HEK293 (cell line): ENCODE results near the gene VCL.
A peak's percentile ranks its signal among the peaks of the same experiment; 100 is the strongest.

Experiments
- CTCF ChIA-PET: fragments of 350-600 bp; formaldehyde crosslinking; extraction: SDS; loops from one replicate; lab custom pipeline; 2021; ENCODE audit warnings: antibody characterized with exemption; lab: Yijun Ruan, JAX
- POLR2A ChIA-PET: fragments of 300-600 bp; formaldehyde crosslinking; extraction: SDS; loops from one replicate; lab custom pipeline; 2020; ENCODE audit warnings: antibody characterized with exemption, inconsistent platforms; lab: Yijun Ruan, JAX
- H3K27ac ChIP-seq: fragments of 200-500 bp; sonication (Bioruptor generic); 2 replicates; pipeline ENCODE4 v1.5.1; 2014; ENCODE audit warnings: low read depth, low read length, control low read depth, inconsistent platforms; ENCODE audit errors: extremely low read depth
- H3K36me3 ChIP-seq, 2 experiments: fragments of 200-500 bp in 1 of 2; sonication (Bioruptor generic) in 1 of 2; 1 replicate in 1 of 2; 2 replicates in 1 of 2; pipeline ENCODE4 v1.5.1; 2014 to 2017; ENCODE audit warnings: inconsistent platforms in 2 of 2, low read length in 2 of 2; ENCODE audit not compliant: control insufficient read depth in 2 of 2, insufficient read depth in 1 of 2
- H3K4me1 ChIP-seq: fragments of 200-500 bp; sonication (Bioruptor generic); 2 replicates; pipeline ENCODE4 v1.5.1; 2014; ENCODE audit warnings: mild to moderate bottlenecking, low read length, inconsistent platforms; ENCODE audit not compliant: control insufficient read depth, insufficient read depth
- H3K4me3 ChIP-seq: 2 replicates; pipeline ENCODE4 v1.5.1; 2011; ENCODE audit warnings: low read depth, mild to moderate bottlenecking, control low read depth, low read length, moderate library complexity
- H3K9me3 ChIP-seq: fragments of 200-500 bp; sonication (Bioruptor generic); 2 replicates; pipeline ENCODE4 v1.5.1; 2014; ENCODE audit warnings: low read depth, low read length, inconsistent platforms; ENCODE audit not compliant: control insufficient read depth, insufficient read depth
- CTCF ChIP-seq: fragments of 450-650 bp; formaldehyde crosslinking; IDR thresholded peaks from 2 replicates; pipeline ENCODE4 v1.5.1; 2016; ENCODE audit warnings: missing biosample characterization, missing genetic modification characterization
- HOXA7 ChIP-seq: sonication (generic); formaldehyde crosslinking; IDR thresholded peaks from 2 replicates; pipeline ENCODE4 v1.8.1; 2022; ENCODE audit warnings: missing genetic modification reagents, borderline replicate concordance
- HOXD13 ChIP-seq: sonication (generic); formaldehyde crosslinking; IDR thresholded peaks from 2 replicates; pipeline ENCODE4 v1.8.0; 2022; ENCODE audit warnings: missing genetic modification reagents, borderline replicate concordance
- INSM2 ChIP-seq: fragments of 450-650 bp; formaldehyde crosslinking; IDR thresholded peaks from 2 replicates; pipeline ENCODE4 v1.5.1; 2016; ENCODE audit warnings: missing biosample characterization, missing genetic modification characterization
- MEIS1 ChIP-seq: sonication (generic); formaldehyde crosslinking; IDR thresholded peaks from 2 replicates; pipeline ENCODE4 v1.8.1; 2022; ENCODE audit warnings: missing genetic modification reagents, mild to moderate bottlenecking, borderline replicate concordance
- PRDM2 ChIP-seq: fragments of 450-650 bp; formaldehyde crosslinking; IDR thresholded peaks from 2 replicates; pipeline ENCODE4 v1.5.1; 2016; ENCODE audit warnings: missing biosample characterization, missing genetic modification characterization, borderline replicate concordance
- SCRT1 ChIP-seq: fragments of 450-650 bp; formaldehyde crosslinking; IDR thresholded peaks from 2 replicates; pipeline ENCODE4 v1.5.1; 2016; ENCODE audit warnings: missing biosample characterization, missing genetic modification characterization, borderline replicate concordance
- SCRT2 ChIP-seq: fragments of 450-650 bp; formaldehyde crosslinking; IDR thresholded peaks from 2 replicates; pipeline ENCODE4 v1.5.1; 2016; ENCODE audit warnings: missing biosample characterization, missing genetic modification characterization
- ZFP69B ChIP-seq: fragments of 450-650 bp; formaldehyde crosslinking; IDR thresholded peaks from 2 replicates; pipeline ENCODE4 v1.5.1; 2016; ENCODE audit warnings: missing biosample characterization, missing genetic modification characterization
- ZNF10 ChIP-seq: fragments of 450-650 bp; formaldehyde crosslinking; IDR thresholded peaks from 2 replicates; pipeline ENCODE4 v1.5.1; 2017; ENCODE audit warnings: missing biosample characterization, missing genetic modification characterization
- ZNF155 ChIP-seq: fragments of 450-650 bp; formaldehyde crosslinking; IDR thresholded peaks from 2 replicates; pipeline ENCODE4 v1.5.1; 2016; ENCODE audit warnings: missing biosample characterization, missing genetic modification characterization
- ZNF366 ChIP-seq: fragments of 450-650 bp; formaldehyde crosslinking; conservative IDR thresholded peaks from 2 replicates; pipeline ENCODE4 v1.5.1; 2016; ENCODE audit warnings: missing biosample characterization, missing genetic modification characterization
- ZNF423 ChIP-seq: fragments of 450-650 bp; formaldehyde crosslinking; IDR thresholded peaks from 2 replicates; pipeline ENCODE4 v1.5.1; 2016; ENCODE audit warnings: missing biosample characterization, missing genetic modification characterization
- ZNF473 ChIP-seq: fragments of 450-650 bp; formaldehyde crosslinking; IDR thresholded peaks from 2 replicates; pipeline ENCODE4 v1.5.1; 2017; ENCODE audit warnings: missing biosample characterization, missing genetic modification characterization
- ZNF529 ChIP-seq: fragments of 450-650 bp; formaldehyde crosslinking; IDR thresholded peaks from 2 replicates; pipeline ENCODE4 v1.5.1; 2017; ENCODE audit warnings: missing genetic modification characterization, missing biosample characterization; ENCODE audit not compliant: insufficient replicate concordance
- ZNF558 ChIP-seq: fragments of 450-650 bp; formaldehyde crosslinking; IDR thresholded peaks from 2 replicates; pipeline ENCODE4 v1.5.1; 2016; ENCODE audit warnings: missing biosample characterization, missing genetic modification characterization
- ZNF580 ChIP-seq: fragments of 450-650 bp; formaldehyde crosslinking; IDR thresholded peaks from 2 replicates; pipeline ENCODE4 v1.5.1; 2016; ENCODE audit warnings: missing biosample characterization, missing genetic modification characterization
- ZNF624 ChIP-seq: fragments of 450-650 bp; formaldehyde crosslinking; IDR thresholded peaks from 2 replicates; pipeline ENCODE4 v1.5.1; 2017; ENCODE audit warnings: missing biosample characterization, missing genetic modification characterization
- ZNF654 ChIP-seq: fragments of 450-650 bp; formaldehyde crosslinking; IDR thresholded peaks from 2 replicates; pipeline ENCODE4 v1.5.1; 2016; ENCODE audit warnings: low read depth, missing biosample characterization, missing genetic modification characterization
- ZNF660 ChIP-seq: fragments of 450-650 bp; IDR thresholded peaks from 2 replicates; pipeline ENCODE4 v1.5.1; 2018; ENCODE audit warnings: missing biosample characterization, mild to moderate bottlenecking, missing genetic modification characterization
- ZNF792 ChIP-seq: fragments of 450-650 bp; formaldehyde crosslinking; IDR thresholded peaks from 2 replicates; pipeline ENCODE4 v1.5.1; 2016; ENCODE audit warnings: missing biosample characterization, missing genetic modification characterization

VCL gene

GRCh38 chr10:74099836-74100235 lies 101.9 kb downstream of the VCL start:
- Histone ChIP-seq H3K4me3 (no peak overlapping the region), H3K9me3 (no peaks in the 10 kb centered on the region), H3K4me1 (no peaks in the 10 kb centered on the region), H3K36me3 (peaks cover 23 to 89% of the 10 kb centered on the region in 2 experiments), H3K27ac (no peak overlapping the region)
- TF ChIP-seq ZNF423 (tag by site-specific recombination) (no peak), ZNF10 (tag by site-specific recombination) (no peak), ZNF624 (tag by site-specific recombination) (no peak), ZNF473 (tag by site-specific recombination) (no peak), HOXA7 (CRISPR knock-in tag) (no peak), ZNF660 (tag by site-specific recombination) (no peak), INSM2 (no peak), MEIS1 (CRISPR knock-in tag) (no peak), ZNF366 (no peak), HOXD13 (CRISPR knock-in tag) (no peak), ZNF792 (tag by site-specific recombination) (no peak)
- CTCF ChIA-PET = interaction anchor here (0.6 to 1.7 kb wide), 2 partner anchors 212 to 214 kb away, joined by 4 to 7 read pairs; no protein-coding TSS in a partner anchor
- POLR2A ChIA-PET = no interaction called here

- Histone ChIP-seq H3K9me3 (no peaks in the 10 kb centered on the region), H3K4me1 (no peaks in the 10 kb centered on the region), H3K36me3 (peaks cover 24 to 89% of the 10 kb centered on the region in 2 experiments; a peak in 2 of 3 replicates), H3K27ac (no peak overlapping the region), H3K4me3 (no peak overlapping the region)
- ChIA-PET CTCF (interaction anchor here (0.5 to 3.4 kb wide), 11 partner anchors 9 to 645 kb away, joined by 3 to 37 read pairs (median 3); no protein-coding TSS in a partner anchor), POLR2A (no interaction called here)
- TF ChIP-seq ZNF654 = peak; percentile 48
- no peak for TF ChIP-seq ZFP69B (tag by site-specific recombination)
- TF ChIP-seq ZNF529 (tag by site-specific recombination) = peak; percentile 10
- 0 out of 2 replicates have a peak, but pooled peaks have one; percentile 9 for TF ChIP-seq CTCF
- TF ChIP-seq ZNF558 = no peak
Observed at GRCh38 chr10:74103560-74104258, 105.8 kb downstream of the VCL start.

GRCh38 chr10:74104480-74104879 lies 106.6 kb downstream of the VCL start:
- CTCF ChIA-PET = interaction anchor here (0.8 to 3.4 kb wide), 4 partner anchors 12 to 217 kb away, joined by 4 to 37 read pairs (median 4); no protein-coding TSS in a partner anchor
- no peaks in the 10 kb centered on the region for H3K4me1 ChIP-seq
- no peaks in the 10 kb centered on the region for H3K9me3 ChIP-seq

More at GRCh38 chr10:74104480-74104879, 106.6 kb downstream of the VCL start:
- Histone ChIP-seq H3K4me3 (no peak overlapping the region), H3K36me3 (peaks cover 29 to 89% of the 10 kb centered on the region in 2 experiments), H3K27ac (no peak overlapping the region)
- POLR2A ChIA-PET = no interaction called here
- TF ChIP-seq ZNF155 (tag by site-specific recombination) (no peak), SCRT1 (tag by site-specific recombination) (peak; percentile 50; the same call in 1 of the 2 replicates), ZNF580 (tag by site-specific recombination) (no peak), PRDM2 (tag by site-specific recombination) (no peak), SCRT2 (tag by site-specific recombination) (peak; percentile 53; the same call in 1 of the 2 replicates)
